ENCODE results near the gene UBA5. TPM values are rescaled to one million over a fixed set of nuclear protein-coding genes. Genes with fewer than 3 reads are reported as not detected.

The UBA5 gene
- total RNA-seq (2022; extraction: Qiagen RNA extraction; ENCODE audit: low read depth) = 20.3 to 31.6 TPM (median 24.4 TPM) in 5 replicates

GRCh38 chr3:132660052-132660810 lies at the start of gene UBA5:
Gene UBA5, plus strand, starts transcription at chr3:132660329. Its CDS starts 209 bp downstream, at chr3:132660538.

GRCh38 chr3:132659365-132660051 lies 621 bp upstream of the UBA5 start, which contains the start of gene ACAD11:
Gene ACAD11, minus strand, starts transcription at chr3:132659809. Its CDS starts 58 bp downstream, at chr3:132659751.

GRCh38 chr3:132722165-132723023 lies 62.3 kb downstream of the UBA5 start, which contains the start of gene NPHP3:
Gene NPHP3, minus strand, starts transcription at chr3:132722409. Its CDS starts 54 bp downstream, at chr3:132722355.

Other genes with a start within 250 kb of the UBA5 start
- 9.6 to 14.3 TPM (median 12.5 TPM) in 5 replicates for gene DNAJC13, start 242.8 kb upstream of the UBA5 start, total RNA-seq (2022; extraction: Qiagen RNA extraction; ENCODE audit: low read depth)
- gene ACKR4, start 63.1 kb upstream of the UBA5 start, total RNA-seq (2022; extraction: Qiagen RNA extraction; ENCODE audit: low read depth) = not detected in 5 replicates
- 3.9 to 7.1 TPM (median 4.4 TPM) in 5 replicates for gene ACAD11, start 520 bp upstream of the UBA5 start, total RNA-seq (2022; extraction: Qiagen RNA extraction; ENCODE audit: low read depth)
- gene NPHP3, start 62.1 kb downstream of the UBA5 start, total RNA-seq (2022; extraction: Qiagen RNA extraction; ENCODE audit: low read depth) = 7.5 to 11.0 TPM (median 9.6 TPM) in 5 replicates